Heart left ventricle (tissue), 16 donors: ENCODE data around the gene ZNF366. TPM values are rescaled to one million over a fixed set of nuclear protein-coding genes. Genes with fewer than 3 reads are reported as not detected.
A peak's percentile ranks its signal among the peaks of the same experiment; 100 is the strongest.

Source experiments
- ATAC-seq, 4 donors: fragments of 200-7000 bp; cut with Tn5 transposase; one replicate each; pipeline ENCODE4 v1.9.1; 2020 to 2022; ENCODE audit warnings: moderate library complexity in 4 of 4, mild to moderate bottlenecking in 3 of 4, moderate number of reproducible peaks in 1 of 4
- DNase-seq, 5 donors: peaks; one replicate each; pipeline ENCODE4 v3.0.0-alpha.2; 2020
- H3K27ac ChIP-seq, 12 donors: fragments of 200-600 bp; sonication (generic) in 4 of 12; one replicate each; pipeline versions ENCODE4 v1.5.0 to v1.8.0; 2016 to 2022; ENCODE audit warnings: mild to moderate bottlenecking in 2 of 12
- H3K27me3 ChIP-seq, 9 donors: fragments of 200-600 bp; sonication (generic) in 2 of 9; one replicate each; pipeline versions ENCODE4 v1.5.1 to v1.8.0; 2016 to 2022; ENCODE audit warnings: mild to moderate bottlenecking in 3 of 9
- H3K36me3 ChIP-seq, 9 donors: fragments of 200-600 bp; sonication (generic) in 2 of 9; one replicate each; pipeline versions ENCODE4 v1.5.0 to v1.8.0; 2018 to 2022; ENCODE audit warnings: mild to moderate bottlenecking in 2 of 9
- H3K4me1 ChIP-seq, 12 donors: fragments of 200-600 bp; sonication (generic) in 4 of 12; one replicate each; pipeline versions ENCODE4 v1.5.0 to v1.8.0; 2016 to 2022; ENCODE audit warnings: mild to moderate bottlenecking in 3 of 12
- H3K4me3 ChIP-seq, 12 donors: fragments of 200-600 bp; sonication (generic) in 4 of 12; one replicate each; pipeline versions ENCODE4 v1.5.0 to v1.8.0; 2017 to 2022; ENCODE audit warnings: mild to moderate bottlenecking in 9 of 12, moderate library complexity in 4 of 12
- H3K9me3 ChIP-seq, 12 donors: fragments of 200-600 bp; sonication (generic) in 4 of 12; one replicate each; pipeline versions ENCODE4 v1.5.0 to v1.8.0; 2016 to 2022; ENCODE audit warnings: mild to moderate bottlenecking in 1 of 12
- POLR2A ChIP-seq, 2 donors: fragments of 450-650 bp; IDR thresholded peaks; one replicate each; pipeline ENCODE4 v1.6.1; 2017; ENCODE audit warnings: antibody characterized with exemption in 2 of 2, mild to moderate bottlenecking in 2 of 2, moderate library complexity in 2 of 2
- WGBS, 4 donors: extraction: QIAGEN DNeasy Blood & Tissue Kit in 2 of 4; methylation state at CpG; one replicate each; pipeline versions ENCODE4 v1.1.5 to v1.1.7; 2013 to 2018; 5-methylcytosine and 5-hydroxymethylcytosine counted together
- intact Hi-C, 10 donors: fragments of 100-400 bp; cut with DNase I; formaldehyde crosslinking; loops; one replicate each; pipeline versions ENCODE4 v1.11.1 to v1.14.2; 2022
- polyA plus RNA-seq, 2 donors: library from polyadenylated mRNA; stranded (reverse); fragments of 200-250 nt; gene quantifications; one replicate each; pipeline ENCODE4 v1.2.3, GENCODE V29; 2013
- total RNA-seq, 9 donors: library from RNA; depleted of rRNA in 2 of 9; stranded (reverse); fragments of >200 nt in 2 of 9; fragmentation: NEBNext Ultra II Directional in 3 of 9; extraction: Animal tissue kit (Norgen Biotek cat#: 25700) in 3 of 9; gene quantifications; one replicate each; pipeline versions ENCODE4 v1.1.0 to v1.2.4, GENCODE V29; 2016 to 2023
- TF ChIP-seq, protein P1 (sequence below), 12 donors: fragments of 200-600 bp; sonication (generic) in 4 of 12; IDR thresholded peaks; one replicate each; pipeline versions ENCODE4 v1.5.0 to v1.8.0; 2018 to 2022; ENCODE audit warnings: antibody characterized with exemption in 12 of 12, mild to moderate bottlenecking in 5 of 12
- donor health status: ischemic (EF 13 %, LVEDD 7.1; RV severe dilation, severe dysfunction).
- donor health status: healthy with polysubstance abuse.
- donor health status: DM: no; HTN: yes; CAD: no.
- donor health status: DM: no; HTN: no; CAD: no.
- donor health status: ischemic (EF 25% LVEDD 6.9; RV normal size, moderate dysfunction).
- donor health status: ischemic (EF 25% LVEDD 5.7; RV mildly dilated, moderate dysfunction).
- donor health status: healthy.
- donor health status: DM: yes; HTN: yes; CAD: no.
- donor health status: ischemic (EF 35%, LVEDD 5.7; RV mildly dilated, moderate dysfunction).
- donor health status: nonischemic (EF 11% LVEDD 7.7; RV severe dilation, severe dysfunction).
- donor health status: DM: yes; HTN: yes; CAD: no.
- donor health status: PGD.
- donor health status: ischemic (EF 29% LVEDD 5.4; RV normal size, mild dysfunction).
- donor health status: nonischemic (EF 23%, LVEDD 6.1; RV moderate dilation, normal function).

Gene ZNF366
- total and polyA plus RNA-seq, 11 donors, result 2.1 to 18.5 (median 5.5) TPM

- no peak for ATAC-seq
- TF ChIP-seq POLR2A (IDR thresholded peaks at IDR 0.05), result no peak
- TF ChIP-seq, protein P1, sequence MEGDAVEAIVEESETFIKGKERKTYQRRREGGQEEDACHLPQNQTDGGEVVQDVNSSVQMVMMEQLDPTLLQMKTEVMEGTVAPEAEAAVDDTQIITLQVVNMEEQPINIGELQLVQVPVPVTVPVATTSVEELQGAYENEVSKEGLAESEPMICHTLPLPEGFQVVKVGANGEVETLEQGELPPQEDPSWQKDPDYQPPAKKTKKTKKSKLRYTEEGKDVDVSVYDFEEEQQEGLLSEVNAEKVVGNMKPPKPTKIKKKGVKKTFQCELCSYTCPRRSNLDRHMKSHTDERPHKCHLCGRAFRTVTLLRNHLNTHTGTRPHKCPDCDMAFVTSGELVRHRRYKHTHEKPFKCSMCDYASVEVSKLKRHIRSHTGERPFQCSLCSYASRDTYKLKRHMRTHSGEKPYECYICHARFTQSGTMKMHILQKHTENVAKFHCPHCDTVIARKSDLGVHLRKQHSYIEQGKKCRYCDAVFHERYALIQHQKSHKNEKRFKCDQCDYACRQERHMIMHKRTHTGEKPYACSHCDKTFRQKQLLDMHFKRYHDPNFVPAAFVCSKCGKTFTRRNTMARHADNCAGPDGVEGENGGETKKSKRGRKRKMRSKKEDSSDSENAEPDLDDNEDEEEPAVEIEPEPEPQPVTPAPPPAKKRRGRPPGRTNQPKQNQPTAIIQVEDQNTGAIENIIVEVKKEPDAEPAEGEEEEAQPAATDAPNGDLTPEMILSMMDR (IDR thresholded peaks at IDR 0.05), result no peak
- no peak for DNase-seq
- WGBS, 4 donors, result 70 to 75% (median 73%) methylated on average over 5 of the region's 5 CpGs
- no peaks in the 10 kb centered on the region for H3K9me3 ChIP-seq
- no peaks in the 10 kb centered on the region for H3K36me3 ChIP-seq
- H3K27me3 ChIP-seq, result no peaks in the 10 kb centered on the region
- H3K4me3 ChIP-seq, result peak overlapping the region in 10 of 12 donors; percentile 21 to 58 (median 44)
- intact Hi-C loops, result loop anchor here in 7 of 10 donors (2.0 to 10.0 kb wide), 7 partner anchors 36 to 113 kb away; no protein-coding TSS in a partner anchor
- H3K4me1 ChIP-seq, result peaks cover 5 to 79% (median 31%) of the 10 kb centered on the region in 12 donors
- peak overlapping the region; percentile 51 to 84 (median 72) for H3K27ac ChIP-seq
These were observed 663 bp upstream of the ZNF366 start for GRCh38 chr5:72507907-72508238.

DNA sequence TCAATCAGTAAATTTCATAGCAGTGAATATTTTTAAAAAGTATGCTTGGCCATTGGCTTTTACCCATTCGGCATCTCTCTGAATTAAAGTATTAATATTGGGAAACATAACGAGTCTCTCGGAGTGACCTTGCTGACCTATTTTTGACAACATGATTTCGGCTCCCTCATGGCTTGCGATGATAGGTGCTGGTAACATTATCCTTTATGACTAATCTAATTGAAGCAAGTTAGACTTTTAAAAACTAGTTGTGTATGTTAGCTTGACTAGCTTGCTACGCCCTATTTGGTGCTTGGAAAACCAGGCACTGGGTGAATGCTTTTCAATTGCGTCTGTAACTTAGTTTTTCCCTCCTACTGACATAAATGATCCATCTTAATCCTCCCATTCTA, 1.1 kb downstream of the ZNF366 start:
- DNase-seq (no peak), ATAC-seq (no peak)
- peak overlapping the region; percentile 43 to 84 (median 72) for H3K27ac ChIP-seq
- peaks cover 5 to 77% (median 31%) of the 10 kb centered on the region in 12 donors for H3K4me1 ChIP-seq
- H3K9me3 ChIP-seq, result no peaks in the 10 kb centered on the region
- 51 to 69% (median 64%) methylated on average over 7 of the region's 7 CpGs for WGBS, 4 donors
- H3K27me3 ChIP-seq, result no peaks in the 10 kb centered on the region
- H3K4me3 ChIP-seq, result peak overlapping the region; percentile 9 to 58 (median 44)
- H3K36me3 ChIP-seq, result no peaks in the 10 kb centered on the region
- intact Hi-C loops, result loop anchor here in 7 of 10 donors (2.0 to 10.0 kb wide), 7 partner anchors 34 to 111 kb away; no protein-coding TSS in a partner anchor
- no peak for TF ChIP-seq POLR2A (IDR thresholded peaks at IDR 0.05)
- TF ChIP-seq, protein P1 (IDR thresholded peaks at IDR 0.05), result no peak

DNA sequence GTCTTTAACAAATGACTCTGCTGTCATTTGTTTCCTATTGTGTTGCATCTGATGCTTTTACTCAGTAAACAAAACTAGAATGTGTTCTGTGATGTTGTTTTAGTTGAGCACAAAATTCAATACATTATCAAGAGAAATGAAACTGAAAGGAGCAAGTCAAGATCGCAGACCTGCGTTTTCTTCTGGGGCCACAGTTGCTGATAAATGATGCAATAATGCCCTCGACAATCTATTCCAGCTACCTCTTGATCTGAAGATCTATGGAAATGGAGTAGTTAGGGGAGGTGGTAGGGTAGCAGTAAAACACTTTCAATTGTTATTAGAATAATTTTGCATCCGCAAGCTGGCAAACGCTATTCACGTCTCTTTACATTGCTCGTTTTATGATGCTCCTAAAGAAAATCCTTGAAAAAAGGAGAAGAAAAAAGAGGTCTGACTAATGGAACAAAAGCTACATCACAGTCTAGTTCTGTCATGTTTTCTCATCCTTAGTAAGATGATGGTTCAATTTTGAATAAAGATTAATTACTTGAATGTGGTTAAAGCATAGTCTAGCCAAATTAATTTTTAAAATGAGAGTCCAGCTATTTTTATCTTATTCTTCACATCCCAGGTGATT, 1.6 kb downstream of the ZNF366 start:
- no peaks in the 10 kb centered on the region for H3K27me3 ChIP-seq
- no peaks in the 10 kb centered on the region for H3K36me3 ChIP-seq
- WGBS, 4 donors, result 61 to 69% (median 62%) methylated on average over 7 of the region's 7 CpGs
- H3K9me3 ChIP-seq, result no peaks in the 10 kb centered on the region
- intact Hi-C loops, result loop anchor here in 8 of 10 donors (2.0 to 10.0 kb wide), 8 partner anchors 33 to 111 kb away; no protein-coding TSS in a partner anchor
- DNase-seq, result no peak
- H3K4me3 ChIP-seq, result peak overlapping the region; percentile 2 to 58 (median 44)
- TF ChIP-seq, protein P1 (IDR thresholded peaks at IDR 0.05), result no peak
- no peak for TF ChIP-seq POLR2A (IDR thresholded peaks at IDR 0.05)
- peaks cover 5 to 77% (median 27%) of the 10 kb centered on the region in 12 donors for H3K4me1 ChIP-seq
- peak overlapping the region; percentile 43 to 84 (median 72) for H3K27ac ChIP-seq
- ATAC-seq, result no peak

DNA sequence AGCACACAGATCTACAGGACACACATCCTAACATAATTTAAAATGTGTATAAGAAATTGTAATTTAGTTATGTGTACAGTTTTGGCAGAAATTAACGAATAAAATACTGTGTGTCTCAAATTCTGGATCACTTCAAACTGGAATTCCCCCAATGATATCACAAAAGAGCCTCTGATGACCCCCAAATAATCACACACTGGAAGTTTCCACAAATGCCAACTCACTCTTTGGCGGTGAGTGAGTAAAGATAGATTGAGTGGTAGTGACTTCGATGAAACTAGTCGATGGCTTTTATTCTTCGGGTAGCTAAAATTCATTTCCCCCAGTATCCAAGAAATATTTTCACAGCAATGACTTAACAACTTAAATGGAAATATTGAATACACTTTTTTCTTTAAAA, 2.2 kb downstream of the ZNF366 start:
- no peak for TF ChIP-seq POLR2A (IDR thresholded peaks at IDR 0.05)
- TF ChIP-seq, protein P1 (IDR thresholded peaks at IDR 0.05), result no peak
- H3K4me1 ChIP-seq, result peaks cover 5 to 77% (median 27%) of the 10 kb centered on the region in 12 donors
- 45 to 64% (median 51%) methylated on average over 5 of the region's 5 CpGs for WGBS, 4 donors
- H3K27me3 ChIP-seq, result no peaks in the 10 kb centered on the region
- H3K9me3 ChIP-seq, result no peaks in the 10 kb centered on the region
- peak overlapping the region; percentile 43 to 84 (median 72) for H3K27ac ChIP-seq
- intact Hi-C loops, result loop anchor here in 7 of 10 donors (2.0 to 10.0 kb wide), 8 partner anchors 33 to 110 kb away; no protein-coding TSS in a partner anchor
- peak overlapping the region in 11 of 12 donors; percentile 21 to 58 (median 44) for H3K4me3 ChIP-seq
- no peaks in the 10 kb centered on the region for H3K36me3 ChIP-seq
- ATAC-seq (no peak), DNase-seq (no peak)
